HG02610 (cell line): ENCODE results near the gene CDC42SE1.
"Not testable (repeated sequence)": the region's sequence is repeated elsewhere in the genome, so short reads cannot be mapped to it uniquely, and the experiment has no call there.

ENCODE experiments used
- ATAC-seq: cut with Tn5 transposase; IDR thresholded peaks from one replicate; pipeline ENCODE4 v1.9.1; 2021; ENCODE audit warnings: mild to moderate bottlenecking, moderate library complexity; ENCODE audit not compliant: unreplicated experiment

CDC42SE1 gene, protein sequence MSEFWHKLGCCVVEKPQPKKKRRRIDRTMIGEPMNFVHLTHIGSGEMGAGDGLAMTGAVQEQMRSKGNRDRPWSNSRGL

DNA sequence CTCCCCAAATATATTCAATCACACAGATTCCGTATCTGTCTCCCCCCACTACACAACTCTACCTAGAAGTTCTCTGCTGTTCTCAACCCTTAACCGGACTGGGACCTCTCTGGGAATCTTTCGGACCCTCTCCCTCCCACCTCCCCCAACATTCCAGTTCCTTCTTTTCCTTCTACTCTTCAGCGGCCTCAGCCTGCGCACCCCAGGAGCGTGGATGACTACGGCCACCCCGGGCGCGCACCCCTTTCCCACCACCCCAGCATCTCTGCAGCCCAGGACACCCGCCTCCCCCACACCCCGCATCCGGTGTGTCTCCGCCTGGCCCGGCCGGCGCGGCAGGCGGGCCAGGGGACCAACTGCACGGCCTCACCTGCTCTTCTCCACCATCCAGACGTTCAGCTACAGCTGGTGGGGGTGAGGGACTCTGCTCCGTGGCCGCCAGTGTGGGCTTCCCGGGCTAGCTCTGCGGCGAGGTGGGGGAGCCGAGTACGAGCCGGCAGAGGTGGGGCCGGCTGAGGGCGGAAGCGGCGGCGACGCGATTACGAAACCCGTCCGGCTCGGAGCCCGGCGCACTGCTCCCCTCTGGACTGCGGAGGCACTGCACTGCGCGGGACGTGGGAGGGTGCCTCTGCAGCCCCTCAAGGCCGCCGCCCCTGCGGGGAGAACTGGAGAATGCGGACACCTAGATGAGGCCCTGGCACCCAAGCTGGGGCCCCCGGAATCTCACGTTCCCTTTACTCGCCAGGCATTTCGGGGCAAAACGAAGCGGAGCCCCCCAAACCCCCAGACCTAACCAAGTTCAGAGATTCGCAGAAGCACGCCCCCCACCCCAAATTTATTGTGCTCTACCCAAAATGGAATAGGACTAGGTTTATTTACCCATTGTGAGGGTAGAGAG is at the start of gene CDC42SE1:
TSS of gene CDC42SE1 (minus strand) at position 514 of the 898 bp plus-strand sequence. CDS start 3,892 bp downstream, outside the sequence.
- peak; percentile 73 for ATAC-seq

GRCh38 chr1:151108331-151108730 is 48.9 kb upstream of the CDC42SE1 start:
- ATAC-seq: no peak

- no peak for ATAC-seq
These were observed 47.5 kb upstream of the CDC42SE1 start for GRCh38 chr1:151106894-151107293.

- no peak for ATAC-seq
These were observed 45.2 kb upstream of the CDC42SE1 start for GRCh38 chr1:151104630-151105029.

DNA sequence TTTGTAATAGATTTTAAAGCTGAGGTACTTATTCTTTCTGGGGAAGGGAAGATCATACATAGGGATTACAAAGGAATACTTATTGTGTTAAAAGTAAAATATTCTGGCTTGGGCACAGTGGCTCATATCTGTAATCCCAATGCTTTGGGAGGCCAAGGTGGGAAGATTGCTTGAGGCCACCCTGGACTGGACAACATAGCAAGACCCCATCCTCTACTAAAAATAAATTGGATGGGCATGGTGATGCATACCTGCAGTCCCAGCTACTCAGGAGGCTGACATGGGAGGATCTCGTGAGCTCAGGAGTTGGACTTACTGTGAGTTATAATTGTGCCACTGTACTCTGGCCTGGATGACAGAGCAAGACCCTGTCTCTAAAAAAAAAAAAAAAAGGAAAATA is 38.7 kb upstream of the CDC42SE1 start:
- no peak for ATAC-seq

DNA sequence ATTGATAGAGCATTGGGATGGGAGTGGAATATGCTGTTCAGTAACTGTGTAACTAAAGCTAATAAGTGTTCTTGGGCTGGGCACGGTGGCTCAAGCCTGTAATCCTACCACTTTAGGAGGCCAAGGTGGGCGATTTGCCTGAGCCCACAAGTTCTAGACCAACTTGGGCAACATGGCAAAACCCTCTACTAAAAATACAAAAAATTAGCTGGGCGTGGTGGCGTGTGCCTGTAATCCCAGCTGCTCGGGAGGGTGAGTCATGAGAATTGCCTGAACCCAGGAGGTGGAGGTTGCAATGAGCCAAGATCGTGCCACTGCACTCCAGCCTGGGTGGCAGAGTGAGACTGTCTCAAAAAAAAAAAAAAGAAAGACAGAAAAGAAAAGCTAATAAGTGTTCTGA is 38.0 kb upstream of the CDC42SE1 start:
- not testable (repeated sequence) for ATAC-seq

DNA sequence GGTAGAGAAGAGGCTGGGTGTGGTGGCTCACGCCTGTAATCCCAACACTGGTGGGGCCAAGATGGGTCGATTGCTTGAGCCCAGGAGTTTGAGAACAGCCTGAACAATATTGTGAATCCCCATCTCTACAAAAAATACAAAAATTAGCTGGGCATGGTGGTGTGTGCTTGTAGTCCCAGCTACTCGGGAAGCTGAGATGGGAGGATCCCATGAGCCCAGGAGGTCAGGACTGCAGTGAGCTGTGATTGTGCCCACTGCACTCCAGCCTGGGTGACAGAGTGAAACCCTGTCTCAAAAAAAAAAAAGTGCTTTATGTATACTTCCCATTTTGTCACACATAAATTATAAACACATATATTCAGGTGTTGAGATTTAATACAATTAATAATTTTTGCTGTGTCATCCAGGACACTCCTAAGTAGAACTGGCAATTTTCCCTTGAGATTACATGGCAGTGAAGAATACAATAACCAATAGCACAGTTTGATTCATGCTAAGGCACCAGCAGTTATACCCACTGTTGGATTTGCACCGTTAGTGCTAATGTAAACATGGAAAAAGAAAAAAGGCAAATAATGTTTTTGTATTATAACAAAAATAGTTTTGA is 26.6 kb upstream of the CDC42SE1 start:
- no peak for ATAC-seq

GRCh38 chr1:151072224-151072623 is 12.8 kb upstream of the CDC42SE1 start:
- no peak for ATAC-seq

DNA sequence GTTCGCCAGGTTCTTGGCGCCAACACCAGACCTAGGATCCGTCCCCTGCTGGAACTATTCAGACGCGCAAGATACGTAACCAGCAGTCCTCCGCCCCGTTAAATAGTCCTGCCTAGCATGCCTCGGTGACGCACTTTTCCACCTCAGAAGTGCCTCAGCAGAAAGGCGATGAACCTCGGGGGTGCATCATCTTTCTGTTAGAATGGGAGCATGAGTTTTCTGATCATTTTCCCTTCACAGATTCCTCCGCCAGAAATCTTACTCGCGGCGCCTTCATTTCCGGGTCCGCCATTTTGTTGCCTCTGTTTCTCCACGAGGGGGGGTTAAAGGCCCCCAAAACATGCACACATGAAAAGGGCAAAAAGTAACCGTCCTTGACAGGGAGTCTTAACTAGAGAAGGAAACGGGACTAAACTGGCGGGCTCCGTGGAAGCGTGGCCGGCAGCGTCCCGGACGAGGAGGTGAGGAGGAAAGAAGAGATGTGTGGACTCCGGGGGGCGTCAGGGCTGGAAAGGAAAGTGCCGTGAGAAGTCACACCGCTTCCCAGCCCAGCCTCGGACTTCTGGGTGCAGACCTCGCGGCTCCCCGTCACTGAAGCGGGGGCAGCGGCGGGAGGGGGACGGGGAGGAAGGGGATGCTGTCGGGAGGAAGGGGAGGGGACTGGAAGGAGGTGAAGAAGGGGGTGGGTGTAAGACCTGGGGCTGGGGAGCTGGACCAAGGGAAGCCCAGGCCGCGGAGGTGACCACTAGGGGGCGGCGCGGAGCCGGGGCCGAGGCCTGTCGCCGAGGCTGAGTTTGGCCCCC is 11.3 kb upstream of the CDC42SE1 start, which contains the start of gene GABPB2:
TSS of gene GABPB2 (plus strand) at position 288 of the 803 bp plus-strand sequence. CDS start 17,429 bp downstream, outside the sequence.
- ATAC-seq: peak; percentile 73

DNA sequence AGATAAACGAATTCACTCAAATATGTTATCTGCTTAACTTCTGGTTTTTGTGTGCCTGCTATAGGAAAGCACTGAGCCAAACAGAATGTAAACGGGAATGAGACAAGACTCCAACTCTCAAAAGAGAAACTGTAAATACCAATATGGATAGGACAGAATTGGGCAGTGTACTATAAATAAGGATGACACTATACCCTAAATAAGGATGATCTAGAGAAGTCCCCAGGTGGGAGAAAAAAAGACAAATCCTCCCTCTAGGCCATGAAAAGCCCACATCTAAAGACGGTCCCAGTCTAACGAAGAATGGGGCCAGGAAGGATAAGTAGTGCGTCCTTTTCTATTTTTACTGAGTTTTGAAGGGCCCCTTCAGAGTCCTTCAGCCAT is 9.7 kb upstream of the CDC42SE1 start:
- ATAC-seq: no peak

DNA sequence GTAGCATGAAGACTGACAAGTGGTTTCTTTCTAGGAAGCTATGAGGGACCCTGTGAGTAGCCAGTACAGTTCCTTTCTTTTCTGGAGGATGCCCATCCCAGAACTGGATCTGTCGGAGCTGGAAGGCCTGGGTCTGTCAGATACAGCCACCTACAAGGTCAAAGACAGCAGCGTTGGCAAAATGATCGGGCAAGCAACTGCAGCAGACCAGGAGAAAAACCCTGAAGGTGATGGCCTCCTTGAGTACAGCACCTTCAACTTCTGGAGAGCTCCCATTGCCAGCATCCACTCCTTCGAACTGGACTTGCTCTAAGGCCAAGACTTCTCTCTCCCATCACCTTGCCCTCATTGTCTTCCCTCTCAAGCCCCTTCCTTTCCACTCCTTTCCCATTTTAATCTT is 7.8 kb upstream of the CDC42SE1 start:
- ATAC-seq: no peak

GRCh38 chr1:151065089-151065645 is 5.7 kb upstream of the CDC42SE1 start:
- ATAC-seq: no peak

DNA sequence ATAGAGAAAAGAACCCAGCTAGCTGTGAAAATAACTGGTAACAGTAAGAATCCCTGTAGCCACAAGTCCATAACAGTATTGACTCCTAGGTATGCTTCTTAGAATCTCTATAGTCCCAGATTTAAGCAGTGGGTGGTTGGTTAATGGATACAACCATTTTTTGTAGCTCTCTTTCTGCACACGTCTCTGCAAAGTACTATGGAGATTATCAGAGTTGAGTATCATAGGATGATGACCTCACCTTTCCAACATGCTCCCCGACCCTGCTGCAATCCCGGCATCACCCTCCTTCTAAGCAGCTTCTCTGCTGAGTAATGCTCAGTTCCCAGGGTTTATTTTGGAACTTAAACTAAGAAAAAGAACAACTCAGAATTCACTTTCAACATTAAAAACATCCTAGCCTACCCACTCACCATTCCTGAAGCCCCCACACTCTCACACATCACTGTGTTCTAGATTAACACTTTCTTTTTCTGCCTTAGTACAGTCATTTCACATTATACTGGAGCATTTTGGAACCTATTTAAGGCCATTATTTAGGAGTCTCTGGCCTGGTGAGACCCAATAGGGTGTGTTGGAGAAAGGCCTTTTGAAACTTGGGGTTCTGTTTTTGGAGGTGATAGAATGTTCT is 3.4 kb upstream of the CDC42SE1 start:
- no peak for ATAC-seq

DNA sequence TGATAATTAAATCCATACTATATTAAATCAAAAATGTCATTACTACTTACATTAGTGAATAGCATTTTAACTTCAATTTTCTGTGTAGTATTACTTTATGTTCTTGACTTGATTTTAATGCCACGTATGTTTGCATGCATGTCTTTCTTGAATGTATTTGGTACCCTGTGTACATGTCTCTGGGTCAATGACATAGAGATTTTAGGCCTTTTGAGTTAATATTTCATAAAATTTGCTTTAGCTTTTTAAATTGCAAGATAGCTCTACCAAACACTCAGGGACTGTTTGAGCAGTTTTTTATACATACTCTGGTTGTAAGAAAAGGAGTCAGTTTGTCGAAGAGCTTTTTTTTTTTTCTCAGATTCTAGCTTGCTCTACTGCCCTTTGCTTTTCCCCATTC is 2.3 kb upstream of the CDC42SE1 start:
- ATAC-seq: no peak

DNA sequence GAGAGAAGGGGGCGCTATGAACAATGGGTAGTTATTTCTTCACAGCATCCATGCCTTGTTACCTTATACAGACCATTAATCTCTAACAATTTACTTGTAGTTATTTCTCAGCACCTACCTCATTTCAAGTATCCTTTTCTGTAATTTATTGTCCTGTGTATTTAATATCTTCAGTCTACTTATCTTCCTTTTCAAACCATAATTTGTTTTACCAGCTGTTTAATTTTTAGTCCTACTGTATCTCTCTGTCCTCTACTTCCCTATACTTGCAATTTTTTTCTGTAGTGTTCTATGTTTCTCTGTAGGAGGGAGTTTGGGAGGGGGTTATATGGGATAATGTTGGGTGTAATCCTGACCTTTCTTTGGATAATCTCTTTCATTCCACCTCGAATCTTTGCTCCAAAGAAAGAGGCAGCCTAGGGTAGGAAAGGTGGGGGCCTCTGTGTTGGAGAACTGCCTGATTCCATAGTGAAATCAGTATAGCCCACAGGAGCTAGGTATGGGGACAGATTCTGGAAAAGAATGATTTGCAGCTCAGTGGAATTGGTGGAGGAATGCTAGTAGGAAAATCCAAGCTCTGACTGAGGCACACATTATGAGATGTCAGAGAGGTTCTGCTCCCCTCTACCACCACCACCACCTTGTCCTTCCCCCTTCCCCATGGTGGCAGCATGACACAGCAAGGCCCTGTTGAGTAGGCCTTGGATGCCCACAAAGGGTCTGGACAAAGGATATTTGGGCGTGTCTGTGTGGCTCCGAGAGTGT is 1.4 kb upstream of the CDC42SE1 start:
- no peak for ATAC-seq

- no peak for ATAC-seq
These were observed 710 bp upstream of the CDC42SE1 start, which contains the start of gene MLLT11 for GRCh38 chr1:151060007-151060656. Gene MLLT11, plus strand, starts transcription at chr1:151060397. Its CDS starts 6,828 bp downstream, at chr1:151067225.

DNA sequence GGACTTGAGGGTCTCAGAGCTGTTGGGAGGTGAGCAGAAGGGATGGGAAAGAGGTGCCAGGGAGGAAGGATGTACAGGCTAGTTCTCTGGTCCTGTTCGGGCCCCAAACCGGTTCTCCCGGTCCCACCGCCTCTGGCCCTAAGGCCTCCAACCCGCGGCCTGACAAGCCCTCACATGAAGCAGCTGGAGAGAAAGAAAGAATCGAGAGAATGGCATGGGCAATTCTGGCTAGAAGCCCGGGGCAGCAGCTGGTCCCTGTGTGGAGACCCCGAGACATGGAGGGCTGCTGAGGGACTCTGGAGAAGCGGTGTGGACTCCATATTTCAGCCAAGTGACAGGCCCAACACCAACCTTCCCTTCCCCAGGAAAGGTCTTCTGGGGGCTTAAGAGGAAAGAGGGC is 730 bp downstream of the CDC42SE1 start:
- no peak for ATAC-seq

DNA sequence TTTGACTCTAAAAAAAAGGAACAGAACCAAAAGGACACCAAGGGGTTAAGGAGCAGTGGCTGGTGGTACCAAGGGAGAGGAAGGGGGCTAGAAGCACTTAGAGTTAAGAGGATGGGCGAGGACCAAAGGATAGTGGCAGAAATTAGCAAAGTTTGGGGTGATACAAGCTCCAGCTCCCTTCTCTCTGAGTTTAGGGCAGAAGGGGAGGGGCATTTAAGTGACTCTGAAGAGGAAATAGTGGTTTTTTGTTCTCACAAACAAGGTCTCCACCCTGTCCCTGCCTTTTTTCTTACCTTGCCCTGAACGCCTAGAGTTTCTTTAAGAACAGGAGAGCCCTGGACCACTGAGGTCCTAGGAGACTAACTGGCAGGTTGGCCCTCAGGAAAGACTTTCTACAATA is 3.3 kb downstream of the CDC42SE1 start:
- no peak for ATAC-seq

DNA sequence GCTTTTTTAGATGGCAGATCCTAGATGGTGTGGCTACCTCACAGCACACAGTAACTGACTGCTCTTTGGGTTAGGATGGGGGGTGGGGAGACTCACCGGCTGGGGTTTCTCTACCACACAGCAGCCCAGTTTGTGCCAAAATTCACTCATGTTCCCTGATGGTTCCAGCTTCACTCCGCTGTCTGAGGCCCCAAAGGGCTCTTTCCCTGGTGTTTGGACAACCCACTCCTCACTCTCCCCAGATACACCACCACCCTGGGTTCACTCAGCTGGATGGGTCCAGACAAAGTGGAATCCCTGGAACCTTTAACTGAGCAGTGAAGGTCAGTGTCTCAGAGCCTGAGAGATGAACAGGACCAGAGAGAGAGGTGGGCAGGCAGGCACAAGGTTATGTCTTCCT is 3.8 kb downstream of the CDC42SE1 start:
- ATAC-seq: no peak
